Measurements from ENCODE around the gene QTRT2.

QTRT2 gene

DNA sequence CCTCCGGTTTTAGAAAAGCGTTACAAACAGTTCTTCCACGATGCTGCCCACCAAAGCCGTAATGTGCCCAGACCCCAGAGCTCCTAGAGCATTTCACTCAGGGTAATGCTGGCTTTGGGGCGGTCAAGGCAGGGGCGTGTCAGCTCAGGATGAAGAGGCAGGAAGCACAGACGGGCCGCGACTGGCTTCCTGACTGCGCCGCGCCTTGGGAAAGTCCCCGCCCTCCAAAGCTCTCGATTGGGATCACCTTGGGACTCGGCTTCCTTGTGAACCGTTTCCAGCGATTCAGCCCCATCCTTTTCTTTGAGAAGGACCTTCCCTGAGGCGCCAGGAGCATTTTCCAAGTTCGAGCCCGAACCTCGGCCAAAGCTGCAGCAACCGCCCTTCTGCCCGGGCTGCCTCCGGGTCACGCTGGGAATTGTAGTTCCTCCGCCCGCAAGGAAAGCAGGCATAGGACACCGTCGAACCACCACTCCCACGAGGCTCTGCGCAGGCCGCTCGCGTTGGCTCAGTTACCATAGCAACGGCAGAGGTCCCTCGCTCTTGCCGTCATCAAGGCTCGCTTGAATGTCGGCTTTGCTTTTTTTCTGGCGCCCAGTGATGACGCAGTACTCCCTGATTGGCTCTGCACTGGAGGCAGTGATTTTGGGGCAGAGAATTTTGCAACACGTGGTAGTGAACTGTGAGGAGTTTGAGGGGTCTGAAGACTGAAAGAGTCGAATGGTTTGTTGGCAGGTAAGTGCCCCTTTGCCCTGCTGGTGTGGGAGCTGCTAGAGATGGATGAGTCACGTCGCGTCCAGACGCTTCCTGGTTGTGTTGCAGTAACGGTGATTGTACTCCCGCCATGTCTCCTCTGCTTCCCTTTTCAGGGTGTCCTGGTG is at the start of gene QTRT2, which contains the start of gene CCDC191:
Gene QTRT2, plus strand, starts transcription at position 608 of the 881 bp plus-strand sequence. CDS start 8,521 bp downstream, outside the sequence.
Gene CCDC191, minus strand, starts transcription at position 397 of the 881 bp plus-strand sequence. Its CDS starts 60 bp downstream, at position 337.
- peak; percentile 100 for DNase-seq

DNA sequence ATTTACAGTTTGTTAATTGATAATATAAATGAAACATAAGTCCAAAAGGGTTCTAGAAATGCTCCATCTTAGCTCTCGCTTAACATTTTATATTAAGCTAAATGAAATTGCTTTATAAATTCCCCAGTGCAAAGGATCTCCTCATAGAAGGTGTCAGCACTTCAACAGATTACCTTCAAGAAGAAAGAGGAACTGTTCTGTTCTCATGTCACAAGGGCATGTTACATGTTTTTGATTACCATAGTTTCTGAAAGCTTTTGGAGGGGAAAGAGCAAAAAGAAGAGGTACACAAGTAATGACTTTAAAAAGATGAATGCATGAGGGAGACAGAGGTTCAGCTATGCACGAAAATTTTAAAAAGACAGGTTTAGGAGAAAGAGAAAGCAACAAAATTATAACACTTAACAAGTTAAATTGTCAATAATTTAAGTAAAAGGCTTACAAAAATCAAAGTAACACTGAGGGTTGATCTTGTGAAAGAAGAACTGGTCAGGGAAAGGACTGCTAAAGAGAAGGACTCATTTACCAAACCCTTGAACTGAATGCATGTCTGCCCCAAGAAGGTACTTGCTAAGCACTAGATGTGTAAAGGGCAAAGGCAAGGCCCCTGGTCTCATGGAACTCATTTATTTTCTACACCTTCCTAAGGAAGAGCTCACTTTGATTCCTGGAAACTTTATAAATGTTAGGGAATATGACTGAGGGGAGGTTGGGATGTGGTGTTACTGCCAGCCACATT is 45.3 kb upstream of the QTRT2 start:
- no peak for DNase-seq

DNA sequence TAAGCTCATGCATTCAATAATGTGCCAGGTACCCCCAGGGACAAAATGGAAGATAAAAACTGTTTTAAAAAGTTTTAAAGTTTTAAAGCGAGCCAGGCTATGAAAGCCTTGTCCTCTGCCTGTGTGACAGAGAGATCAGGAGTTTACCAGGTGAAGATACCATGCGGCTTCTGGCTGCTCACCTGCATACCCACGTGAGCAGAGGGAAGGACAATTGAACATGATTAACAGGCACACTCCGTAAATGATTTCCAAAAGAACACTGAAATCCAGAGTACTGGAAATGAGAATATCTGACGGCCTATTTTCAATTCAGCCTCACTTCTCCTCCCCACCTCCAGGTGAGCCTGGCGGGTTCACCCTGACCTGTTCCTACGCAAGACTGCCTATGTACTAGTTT is 42.3 kb upstream of the QTRT2 start:
- no peak for DNase-seq

GRCh38 chr3:114019486-114019885 is 37.1 kb upstream of the QTRT2 start:
- no peak for DNase-seq

DNA sequence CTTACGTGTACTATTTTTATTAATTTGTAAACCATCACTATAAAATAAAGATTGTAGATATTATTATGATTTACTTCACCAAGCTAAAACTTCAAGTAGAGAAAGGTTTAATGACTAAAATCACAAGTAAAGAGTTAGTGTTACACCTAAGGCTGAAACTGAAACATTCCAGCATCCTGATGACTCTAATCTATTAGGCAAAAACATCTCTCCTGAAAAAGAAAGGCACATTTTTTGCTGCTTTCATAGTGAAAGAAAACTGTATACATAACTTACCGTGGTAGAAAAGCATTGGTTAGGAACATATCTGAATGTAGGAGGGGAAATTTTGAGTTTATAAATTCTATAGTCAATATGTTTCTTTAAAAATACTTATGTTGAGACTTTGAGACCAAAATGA is 35.6 kb upstream of the QTRT2 start:
- DNase-seq, result no peak

GRCh38 chr3:114022145-114022802 is 34.3 kb upstream of the QTRT2 start:
- DNase-seq, result no peak

- no peak for DNase-seq
Observed at GRCh38 chr3:114025451-114025850, 31.1 kb upstream of the QTRT2 start.

DNA sequence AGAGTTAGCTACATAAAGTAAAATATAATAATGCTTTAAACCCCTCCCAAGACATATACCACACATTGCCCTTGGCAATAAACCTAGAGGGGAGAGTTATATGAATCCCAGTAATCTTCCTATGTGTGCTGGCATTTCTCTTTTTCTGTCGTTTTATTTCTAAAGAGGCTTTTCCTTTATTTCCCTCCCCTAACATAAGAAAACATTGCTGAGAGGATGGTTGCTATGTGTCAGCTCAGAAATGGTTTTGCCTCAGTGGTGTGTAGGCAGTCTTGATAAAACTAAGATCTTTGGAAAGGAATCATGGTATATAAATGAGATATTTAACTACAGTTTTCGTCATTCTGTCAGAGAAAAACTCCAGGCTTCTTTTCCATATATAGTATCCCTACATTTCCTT is 30.2 kb upstream of the QTRT2 start:
- no peak for DNase-seq

GRCh38 chr3:114033721-114034120 is 22.8 kb upstream of the QTRT2 start:
- peak; percentile 27 for DNase-seq

DNA sequence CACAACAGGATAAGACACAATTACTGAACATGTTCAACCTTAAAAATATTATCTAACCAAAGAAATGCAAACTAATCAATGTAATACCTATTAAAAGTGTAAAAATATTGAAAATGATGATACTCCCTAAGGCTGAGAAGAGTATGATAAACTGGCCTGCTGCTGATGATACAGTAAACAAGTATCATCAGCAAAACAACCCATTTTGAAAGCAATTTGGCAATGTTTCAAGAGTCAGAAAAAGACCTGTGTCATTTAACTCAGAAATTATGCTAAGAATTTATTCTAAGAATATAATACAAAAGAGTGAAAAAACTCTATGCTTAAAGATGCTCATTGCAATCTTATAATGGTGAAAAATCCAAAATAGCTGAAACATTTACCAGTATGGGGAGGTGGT is 22.3 kb upstream of the QTRT2 start:
- DNase-seq, result peak; percentile 16

GRCh38 chr3:114034787-114035545 is 21.6 kb upstream of the QTRT2 start:
- peak; percentile 43 for DNase-seq

- no peak for DNase-seq
Observed at GRCh38 chr3:114035896-114036295, 20.6 kb upstream of the QTRT2 start.

GRCh38 chr3:114043205-114043604 is 13.3 kb upstream of the QTRT2 start:
- DNase-seq, result no peak

DNA sequence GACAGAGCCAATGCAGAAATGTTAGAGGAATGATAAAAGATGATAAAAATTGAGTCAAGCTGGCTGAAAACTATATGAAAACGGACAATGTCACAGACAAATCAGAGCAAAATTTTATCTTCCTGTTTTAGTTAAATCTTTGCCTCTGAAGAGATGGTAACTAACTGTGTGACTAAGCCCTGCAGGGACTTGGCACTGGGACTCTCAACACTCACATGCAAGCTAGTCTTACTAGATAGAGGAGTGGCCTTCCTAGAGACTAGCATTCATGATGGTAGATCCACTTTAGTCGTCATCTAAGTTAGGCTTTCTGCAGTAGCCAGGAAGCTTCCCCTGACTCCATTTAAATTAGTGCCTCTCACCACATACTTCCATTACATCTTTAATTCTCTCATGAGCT is 4.3 kb upstream of the QTRT2 start:
- no peak for DNase-seq

DNA sequence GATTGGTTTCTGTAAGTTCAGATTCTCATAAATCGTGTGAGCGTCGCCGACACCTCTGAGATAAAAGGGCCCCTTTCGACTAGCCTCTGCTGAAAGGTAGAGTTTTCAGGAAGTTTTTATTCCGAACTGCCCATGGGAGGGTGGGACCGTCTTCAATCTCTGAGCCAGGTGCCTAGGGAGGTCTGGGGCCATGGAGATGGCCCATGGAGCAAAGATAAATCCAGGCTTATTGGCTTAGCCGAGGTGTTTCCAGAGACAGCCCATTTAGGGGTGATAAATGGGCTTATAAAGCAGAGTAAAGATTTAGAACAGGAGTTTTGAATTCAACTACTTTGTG is 442 bp downstream of the QTRT2 start:
- no peak for DNase-seq

- no peak for DNase-seq
Observed at GRCh38 chr3:114058646-114059045, 2.1 kb downstream of the QTRT2 start.

- no peak for DNase-seq
Observed at GRCh38 chr3:114060906-114061655, 4.5 kb downstream of the QTRT2 start.

DNA sequence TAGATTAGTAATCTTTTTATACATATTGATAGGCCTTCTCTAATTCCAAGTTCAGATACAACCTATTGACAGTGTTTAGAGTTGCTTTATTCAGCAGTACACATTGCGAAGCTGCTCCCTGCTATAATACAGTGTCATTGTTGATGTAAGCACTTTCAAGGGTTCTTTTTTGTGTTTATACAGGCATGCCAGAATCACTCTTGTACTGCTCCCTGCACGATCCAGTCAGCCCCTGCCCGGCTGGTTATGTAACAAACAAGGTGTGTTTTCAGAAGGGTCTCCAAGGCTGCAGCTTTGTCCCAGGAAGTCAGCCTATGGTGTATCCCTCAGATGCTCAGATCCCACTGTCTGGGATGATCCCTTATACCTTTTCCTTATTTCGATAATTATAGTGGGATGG is 11.3 kb downstream of the QTRT2 start:
- no peak for DNase-seq

DNA sequence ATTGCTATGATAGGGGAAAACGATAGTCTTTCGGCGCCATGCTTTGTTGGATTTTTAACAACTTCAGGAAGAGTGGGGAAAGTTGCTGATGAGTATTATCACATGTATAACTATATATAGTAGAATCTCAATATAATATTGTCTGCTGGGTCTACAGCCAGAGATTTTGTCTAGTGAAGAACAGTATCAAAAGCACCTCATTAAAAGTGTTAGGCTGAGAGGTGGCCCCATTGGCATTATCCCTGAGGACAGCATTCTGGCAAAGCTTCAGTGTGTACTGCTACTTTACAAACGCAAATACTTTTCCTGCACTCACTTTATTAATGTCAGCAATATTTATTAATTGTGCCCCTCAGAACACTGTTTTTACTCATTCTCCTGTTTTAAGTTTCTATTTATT is 11.8 kb downstream of the QTRT2 start:
- DNase-seq, result no peak

DNA sequence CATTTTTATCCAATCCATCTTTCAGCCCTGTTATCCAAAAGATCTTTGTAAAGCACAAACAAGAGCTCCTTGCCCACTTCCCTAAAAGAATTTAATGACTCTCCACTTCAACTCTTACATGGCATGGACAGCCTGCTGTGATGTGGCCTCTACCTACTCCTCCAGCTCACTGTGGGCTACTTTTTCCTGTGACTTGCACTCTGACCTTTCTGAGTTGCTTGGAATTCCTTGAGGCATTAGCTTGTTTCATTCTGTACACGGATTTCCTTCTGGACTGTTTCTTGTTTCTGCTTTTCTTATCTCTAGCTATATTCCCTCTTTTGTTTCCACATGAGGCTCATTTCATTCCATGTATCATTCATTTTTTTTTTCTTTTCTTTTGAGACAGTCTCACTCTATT is 15.2 kb downstream of the QTRT2 start:
- no peak for DNase-seq

DNA sequence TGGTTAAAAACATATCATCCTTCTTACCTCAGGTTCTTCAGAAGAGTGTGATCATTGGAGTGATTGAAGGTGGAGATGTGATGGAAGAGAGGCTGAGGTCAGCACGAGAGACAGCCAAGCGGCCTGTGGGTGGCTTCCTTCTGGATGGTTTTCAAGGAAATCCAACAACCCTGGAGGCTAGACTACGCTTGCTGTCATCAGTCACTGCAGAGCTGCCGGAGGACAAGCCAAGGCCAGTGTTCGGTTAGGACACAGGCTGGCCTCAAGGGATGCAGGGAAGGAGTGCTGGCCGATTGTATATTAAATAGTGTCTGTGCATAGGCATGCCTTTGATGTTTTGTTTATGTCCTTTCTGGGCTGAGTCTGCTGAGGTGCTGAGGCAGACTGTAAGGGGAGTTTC is 20.2 kb downstream of the QTRT2 start:
- no peak for DNase-seq

DNA sequence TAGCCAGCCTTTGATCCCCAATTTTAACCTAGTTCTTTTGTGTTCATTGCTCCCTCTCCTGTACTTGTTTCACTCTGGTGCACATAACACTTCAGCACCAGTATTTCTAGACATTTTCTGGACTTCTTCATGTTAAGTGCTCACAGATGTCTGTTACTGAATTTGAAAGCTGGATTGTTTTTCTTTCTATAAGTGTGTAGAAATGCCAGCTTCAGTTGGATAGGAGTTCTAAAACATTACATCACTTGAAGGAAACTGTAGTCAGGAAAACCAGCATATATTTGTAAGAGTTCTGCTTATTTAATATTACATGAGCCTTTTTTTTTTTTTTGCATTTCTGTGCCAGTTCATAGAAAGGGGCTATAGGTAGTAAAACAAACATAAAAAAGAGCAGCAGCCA is 21.6 kb downstream of the QTRT2 start:
- DNase-seq, result no peak

All from hematopoietic multipotent progenitor cell treated with erythropoietin and hydrocortisone succinate and interleukin-3 and kit ligand, for 6 days (in vitro differentiated cells).